Keratinocyte (primary cell): ENCODE measurements around the gene KLHL35. TPM values are rescaled to one million over a fixed set of nuclear protein-coding genes. Genes with fewer than 3 reads are reported as not detected.

ENCODE experiments used
- DNase-seq: peaks from one replicate; pipeline ENCODE4 v3.0.0-alpha.2; 2011; ENCODE audit warnings: low read depth, missing footprints, low spot score
- FAIRE-seq: peaks from 2 replicates; lab custom pipeline; 2011; peaks lifted over from hg19 to GRCh38; lab: Jason Lieb, UNC
- H2AFZ ChIP-seq: 2 replicates; pipeline ENCODE4 v1.6.0; 2012; ENCODE audit warnings: low read length, control low read depth, inconsistent platforms; ENCODE audit not compliant: control insufficient read depth
- H3K27ac ChIP-seq: 2 replicates; pipeline ENCODE4 v1.5.1; 2011; ENCODE audit warnings: low read length; ENCODE audit not compliant: control insufficient read depth, insufficient read depth
- H3K27me3 ChIP-seq: 3 replicates; pipeline ENCODE4 v1.6.0; 2011; ENCODE audit warnings: low read length; ENCODE audit not compliant: control insufficient read depth, insufficient read depth; ENCODE audit errors: extremely low read depth
- H3K36me3 ChIP-seq, 2 experiments: 2 replicates in 1 of 2; 3 replicates in 1 of 2; pipeline ENCODE4 v1.5.1; 2011; ENCODE audit warnings: low read length in 2 of 2, mild to moderate bottlenecking in 1 of 2; ENCODE audit not compliant: control insufficient read depth in 2 of 2, insufficient read depth in 2 of 2; ENCODE audit errors: extremely low read depth in 1 of 2
- H3K4me1 ChIP-seq: 3 replicates; pipeline ENCODE4 v1.5.1; 2011; ENCODE audit warnings: low read length; ENCODE audit not compliant: control insufficient read depth, insufficient read depth; ENCODE audit errors: extremely low read depth
- H3K4me2 ChIP-seq: 3 replicates; pipeline ENCODE4 v1.6.0; 2011; ENCODE audit warnings: low read depth, low read length; ENCODE audit not compliant: control insufficient read depth, insufficient read depth; ENCODE audit errors: extremely low read depth
- H3K4me3 ChIP-seq, 3 experiments: fragments of 200-600 bp in 1 of 3; sonication (generic) in 1 of 3; 2 replicates in 2 of 3; 3 replicates in 1 of 3; pipeline ENCODE4 v1.5.1; 2011 to 2016; ENCODE audit warnings: low read length in 3 of 3, mild to moderate bottlenecking in 3 of 3, control low read depth in 2 of 3, inconsistent platforms in 1 of 3, low read depth in 1 of 3, mixed read lengths in 1 of 3, mixed run types in 1 of 3, moderate library complexity in 1 of 3; ENCODE audit not compliant: control insufficient read depth in 2 of 3, insufficient read depth in 2 of 3; ENCODE audit errors: extremely low read depth in 1 of 3
- H3K79me2 ChIP-seq: 2 replicates; pipeline ENCODE4 v1.6.0; 2012; ENCODE audit warnings: low read length; ENCODE audit not compliant: control insufficient read depth, insufficient read depth
- H3K9ac ChIP-seq: 3 replicates; pipeline ENCODE4 v1.6.0; 2011; ENCODE audit warnings: low read length; ENCODE audit not compliant: control insufficient read depth, insufficient read depth; ENCODE audit errors: extremely low read depth
- H3K9me1 ChIP-seq: 3 replicates; pipeline ENCODE4 v1.6.0; 2011; ENCODE audit warnings: low read length; ENCODE audit not compliant: control insufficient read depth, insufficient read depth; ENCODE audit errors: extremely low read depth
- H3K9me3 ChIP-seq: 2 replicates; pipeline ENCODE4 v1.5.1; 2012; ENCODE audit warnings: low read depth, low read length; ENCODE audit not compliant: control insufficient read depth
- H4K20me1 ChIP-seq: 3 replicates; pipeline ENCODE4 v1.6.0; 2011; ENCODE audit warnings: low read length; ENCODE audit not compliant: control insufficient read depth, insufficient read depth; ENCODE audit errors: extremely low read depth
- EZH2 ChIP-seq: IDR thresholded peaks from one replicate; pipeline ENCODE4 v1.6.1; 2012; ENCODE audit warnings: inconsistent platforms, mild to moderate bottlenecking, low read length, moderate library complexity
- dilution Hi-C: fragments of 300-500 bp; cut with MboI; formaldehyde crosslinking; loops from one replicate; pipeline ENCODE4 v1.7.0; 2020; ENCODE audit warnings: low sequenced_read_pairs; ENCODE audit not compliant: extremely low pct_ligation_motif_present
- polyA plus RNA-seq, 5 experiments: library from polyadenylated mRNA; depleted of rRNA in 3 of 5; stranded (reverse) in 3 of 5; stranded (forward) in 1 of 5; unstranded in 1 of 5; fragments of >200 nt; gene quantifications; 1 replicate in 1 of 5; 2 replicates in 3 of 5; 3 replicates in 1 of 5; pipeline versions ENCODE4 v1.2.1 to v1.2.3, GENCODE V29; 2011 to 2012; ENCODE audit warnings: missing spikeins in 2 of 5, low read depth in 1 of 5, low replicate concordance in 1 of 5
- TF ChIP-seq, protein P1 (sequence below), 3 experiments: IDR thresholded peaks in 1 of 3; conservative IDR thresholded peaks in 1 of 3; optimal IDR thresholded peaks in 1 of 3; 2 replicates in 2 of 3; 3 replicates in 1 of 3; pipeline versions ENCODE3 to v1.5.1; 2011; ENCODE audit warnings: low read length in 3 of 3, mild to moderate bottlenecking in 3 of 3, moderate library complexity in 2 of 3, control low read depth in 1 of 3, inconsistent platforms in 1 of 3; ENCODE audit not compliant: insufficient read depth in 2 of 3; ENCODE audit errors: extremely low read depth in 1 of 3

The KLHL35 gene
- polyA plus RNA-seq, 1 donor (not counting 4 experiments of a cell fraction or from before 2014, with no cell fraction given), result 0.58 TPM

DNA sequence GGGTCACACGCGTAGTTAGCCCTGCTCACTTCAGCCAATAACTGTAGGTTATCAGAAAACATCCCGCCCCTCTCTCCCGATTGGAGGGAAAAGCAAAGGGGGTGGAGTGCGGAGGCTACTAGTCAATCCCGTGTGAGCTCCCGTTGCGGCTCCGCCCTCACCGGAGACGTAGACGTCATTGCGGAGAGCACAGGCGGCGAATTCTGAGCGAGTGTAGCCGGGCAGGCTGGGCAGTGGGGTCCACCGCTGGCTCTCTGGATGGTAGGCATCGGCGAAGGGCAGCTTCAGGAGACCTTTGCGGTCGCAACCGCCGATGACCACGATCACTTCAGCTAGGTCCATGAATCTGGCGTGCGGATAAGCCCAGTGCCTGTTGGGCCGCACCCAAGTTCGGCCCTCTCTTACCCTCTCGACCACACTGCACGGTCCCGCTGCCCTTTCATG, 4.7 kb downstream of the KLHL35 start:
- Histone ChIP-seq H4K20me1 (no peaks in the 10 kb centered on the region), H3K27me3 (peaks cover 47% of the 10 kb centered on the region), H3K4me3 (no peak overlapping the region), H3K9ac (no peak overlapping the region), H3K4me2 (no peak overlapping the region), H3K9me3 (peaks cover 6% of the 10 kb centered on the region), H3K4me1 (no peaks in the 10 kb centered on the region), H3K9me1 (no peaks in the 10 kb centered on the region), H3K27ac (no peak overlapping the region), H2AFZ (no peak overlapping the region), H3K79me2 (no peaks in the 10 kb centered on the region), H3K36me3 (peaks cover 0 to 2% of the 10 kb centered on the region in 2 experiments)
- TF ChIP-seq, protein P1, sequence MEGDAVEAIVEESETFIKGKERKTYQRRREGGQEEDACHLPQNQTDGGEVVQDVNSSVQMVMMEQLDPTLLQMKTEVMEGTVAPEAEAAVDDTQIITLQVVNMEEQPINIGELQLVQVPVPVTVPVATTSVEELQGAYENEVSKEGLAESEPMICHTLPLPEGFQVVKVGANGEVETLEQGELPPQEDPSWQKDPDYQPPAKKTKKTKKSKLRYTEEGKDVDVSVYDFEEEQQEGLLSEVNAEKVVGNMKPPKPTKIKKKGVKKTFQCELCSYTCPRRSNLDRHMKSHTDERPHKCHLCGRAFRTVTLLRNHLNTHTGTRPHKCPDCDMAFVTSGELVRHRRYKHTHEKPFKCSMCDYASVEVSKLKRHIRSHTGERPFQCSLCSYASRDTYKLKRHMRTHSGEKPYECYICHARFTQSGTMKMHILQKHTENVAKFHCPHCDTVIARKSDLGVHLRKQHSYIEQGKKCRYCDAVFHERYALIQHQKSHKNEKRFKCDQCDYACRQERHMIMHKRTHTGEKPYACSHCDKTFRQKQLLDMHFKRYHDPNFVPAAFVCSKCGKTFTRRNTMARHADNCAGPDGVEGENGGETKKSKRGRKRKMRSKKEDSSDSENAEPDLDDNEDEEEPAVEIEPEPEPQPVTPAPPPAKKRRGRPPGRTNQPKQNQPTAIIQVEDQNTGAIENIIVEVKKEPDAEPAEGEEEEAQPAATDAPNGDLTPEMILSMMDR (optimal IDR thresholded peaks at IDR 0.05 in 1 of 3, IDR thresholded peaks at IDR 0.05 in 1 of 3, conservative IDR thresholded peaks at IDR 0.05 in 1 of 3; ENCODE audit: extremely low read depth in 1 of 3, insufficient read depth in 2 of 3, low read length in 3 of 3), result no peak
- no peak for TF ChIP-seq EZH2
- FAIRE-seq (no peak), DNase-seq (no peak)
- dilution Hi-C loops, result no loop called here

DNA sequence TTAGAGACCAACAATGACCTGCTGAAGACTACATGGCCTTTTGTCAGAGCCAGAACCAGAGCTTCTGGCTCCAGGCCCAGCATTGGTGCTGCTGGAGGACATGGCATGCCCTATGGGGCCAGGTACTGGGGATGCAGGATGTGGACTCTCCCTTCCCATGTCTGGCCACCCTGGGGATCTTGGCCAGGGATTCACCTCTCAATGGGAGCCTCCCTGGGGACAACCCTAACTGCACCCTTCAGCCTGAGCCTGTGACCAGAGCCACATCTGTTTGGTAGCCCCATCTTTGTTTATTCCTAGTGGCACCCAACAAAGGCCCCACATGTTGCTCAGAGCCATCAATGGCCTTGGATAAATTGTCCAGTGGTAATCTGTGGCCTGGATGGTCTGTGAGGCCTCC, 5.8 kb downstream of the KLHL35 start:
- Histone ChIP-seq H3K36me3 (peaks cover 0 to 3% of the 10 kb centered on the region in 2 experiments), H3K9ac (no peak overlapping the region), H3K9me3 (peaks cover 6% of the 10 kb centered on the region), H3K4me2 (no peak overlapping the region), H2AFZ (no peak overlapping the region), H3K27me3 (peaks cover 35% of the 10 kb centered on the region), H3K9me1 (no peaks in the 10 kb centered on the region), H3K4me1 (no peaks in the 10 kb centered on the region), H3K27ac (no peak overlapping the region), H3K79me2 (no peaks in the 10 kb centered on the region), H4K20me1 (no peaks in the 10 kb centered on the region), H3K4me3 (no peak overlapping the region)
- no peak for TF ChIP-seq EZH2
- TF ChIP-seq, protein P1 (optimal IDR thresholded peaks at IDR 0.05 in 1 of 3, IDR thresholded peaks at IDR 0.05 in 1 of 3, conservative IDR thresholded peaks at IDR 0.05 in 1 of 3; ENCODE audit: extremely low read depth in 1 of 3, insufficient read depth in 2 of 3, low read length in 3 of 3), result no peak
- FAIRE-seq (no peak), DNase-seq (no peak)
- dilution Hi-C loops, result no loop called here
